Stomach (tissue), 9 donors: ENCODE results near the gene SYT8. TPM values are rescaled to one million over a fixed set of nuclear protein-coding genes. Genes with fewer than 3 reads are reported as not detected.

ENCODE experiments used
- DNase-seq, 2 donors: peaks; one replicate each; pipeline versions ENCODE4 v3.0.0 to v3.0.0-alpha.2; 2013 to 2019
- H3K27ac ChIP-seq, 5 donors: fragments of 200-600 bp in 4 of 5; sonication (generic) in 4 of 5; one replicate each; pipeline ENCODE4 v1.5.1; 2013 to 2019; ENCODE audit warnings: mild to moderate bottlenecking in 1 of 5, moderate library complexity in 1 of 5
- H3K27me3 ChIP-seq, 3 donors: fragments of 200-600 bp; sonication (generic); one replicate each; pipeline ENCODE4 v1.5.1; 2017 to 2019; ENCODE audit warnings: mixed run types in 1 of 3
- H3K36me3 ChIP-seq, 4 donors: fragments of 200-600 bp; sonication (generic); 1 replicate in 3 of 4; 2 replicates in 1 of 4; pipeline ENCODE4 v1.5.1; 2016 to 2019
- H3K4me1 ChIP-seq, 4 donors: fragments of 200-600 bp; sonication (generic); one replicate each; pipeline ENCODE4 v1.5.1; 2016 to 2019
- H3K4me3 ChIP-seq, 4 donors: fragments of 200-600 bp; sonication (generic) in 3 of 4; one replicate each; pipeline ENCODE4 v1.5.1; 2016 to 2019; ENCODE audit warnings: mild to moderate bottlenecking in 1 of 4
- H3K9me3 ChIP-seq, 4 donors: fragments of 200-600 bp; sonication (generic); one replicate each; pipeline ENCODE4 v1.5.1; 2016 to 2019
- CTCF ChIP-seq, 7 experiments: fragments of 450-650 bp in 4 of 7; fragments of 200-600 bp in 3 of 7; sonication (generic) in 3 of 7; IDR thresholded peaks; one replicate each; pipeline ENCODE4 v1.5.1; 2016 to 2019; ENCODE audit warnings: antibody characterized with exemption in 7 of 7, control low read depth in 2 of 7, mild to moderate bottlenecking in 1 of 7
- EP300 ChIP-seq: sonication (generic); formaldehyde crosslinking; IDR thresholded peaks from one replicate; pipeline ENCODE4 v1.6.1; 2017; ENCODE audit warnings: antibody characterized with exemption
- POLR2A ChIP-seq, 4 donors: fragments of 450-650 bp; IDR thresholded peaks; one replicate each; pipeline ENCODE4 v1.6.1; 2016; ENCODE audit warnings: antibody characterized with exemption in 4 of 4, control low read depth in 2 of 4, mild to moderate bottlenecking in 1 of 4, moderate library complexity in 1 of 4
- POLR2AphosphoS5 ChIP-seq, 3 donors: sonication (generic); formaldehyde crosslinking; IDR thresholded peaks; one replicate each; pipeline ENCODE4 v1.6.1; 2016; ENCODE audit warnings: antibody characterized with exemption in 3 of 3
- WGBS, 5 donors: extraction: QIAGEN DNeasy Blood & Tissue Kit in 3 of 5; methylation state at CpG; one replicate each; pipeline versions ENCODE4 v1.1.5 to v1.1.7; 2013 to 2018; 5-methylcytosine and 5-hydroxymethylcytosine counted together
- intact Hi-C: fragments of 100-400 bp; cut with DNase I; formaldehyde crosslinking; loops from one replicate; pipeline ENCODE4 v1.15.1; 2023; ENCODE audit warnings: low total_unique reads
- polyA plus RNA-seq, 3 donors: library from polyadenylated mRNA; stranded (reverse); fragments of 200-250 nt; gene quantifications; one replicate each; pipeline ENCODE4 v1.2.3, GENCODE V29; 2013
- total RNA-seq, 5 donors: library from RNA; depleted of rRNA; stranded (reverse); fragments of >200 nt; gene quantifications; one replicate each; pipeline versions ENCODE4 v1.1.0 to v1.2.3, GENCODE V29; 2014 to 2016
- donor health status: healthy with polysubstance abuse.
- donor health status: Bipolar disorder and iron deficiency.
- donor health status: healthy.

Gene SYT8
- total and polyA plus RNA-seq, 8 donors, result 0.72 to 77.3 (median 2.7) TPM

- Histone ChIP-seq H3K36me3 (no peaks in the 10 kb centered on the region), H3K27ac (no peak overlapping the region), H3K9me3 (no peaks in the 10 kb centered on the region), H3K4me3 (no peak overlapping the region), H3K27me3 (no peaks in the 10 kb centered on the region), H3K4me1 (peaks cover 0 to 54% (median 14%) of the 10 kb centered on the region in 4 donors)
- DNase-seq, result peak in 1 of 2 donors; percentile 78
- TF ChIP-seq EP300, result no peak
- TF ChIP-seq CTCF (IDR thresholded peaks at IDR 0.05), result no peak
- no peak for TF ChIP-seq POLR2A (IDR thresholded peaks at IDR 0.05)
- TF ChIP-seq POLR2AphosphoS5 (IDR thresholded peaks at IDR 0.05), result no peak
- 74 to 97% (median 80%) methylated on average over 9 to 29 of the region's 29 CpGs for WGBS, 5 donors
- intact Hi-C loops, result no loop called here
These were observed 7.6 kb downstream of the SYT8 start for GRCh38 chr11:1842149-1843097.

GRCh38 chr11:1843098-1843473 is 8.3 kb downstream of the SYT8 start:
- Histone ChIP-seq H3K36me3 (no peaks in the 10 kb centered on the region), H3K27me3 (no peaks in the 10 kb centered on the region), H3K4me1 (peaks cover 0 to 48% (median 7%) of the 10 kb centered on the region in 4 donors), H3K27ac (no peak overlapping the region), H3K9me3 (no peaks in the 10 kb centered on the region), H3K4me3 (no peak overlapping the region)
- no peak for DNase-seq
- no peak for TF ChIP-seq POLR2A (IDR thresholded peaks at IDR 0.05)
- no peak for TF ChIP-seq CTCF (IDR thresholded peaks at IDR 0.05)
- TF ChIP-seq EP300, result no peak
- no peak for TF ChIP-seq POLR2AphosphoS5 (IDR thresholded peaks at IDR 0.05)
- WGBS, 5 donors, result 71 to 87% (median 77%) methylated on average over 10 to 11 of the region's 11 CpGs
- intact Hi-C loops, result no loop called here

- TF ChIP-seq POLR2AphosphoS5 (IDR thresholded peaks at IDR 0.05) (no peak), POLR2A (IDR thresholded peaks at IDR 0.05) (no peak), CTCF (IDR thresholded peaks at IDR 0.05) (no peak), EP300 (no peak)
- Histone ChIP-seq H3K36me3 (no peaks in the 10 kb centered on the region), H3K27ac (peak overlapping the region; percentile 14 to 62 (median 52)), H3K4me3 (no peak overlapping the region), H3K9me3 (no peaks in the 10 kb centered on the region), H3K27me3 (no peaks in the 10 kb centered on the region), H3K4me1 (peaks cover 0 to 47% (median 6%) of the 10 kb centered on the region in 4 donors)
- intact Hi-C loops, result no loop called here
- 72 to 89% (median 87%) methylated on average over 3 to 8 of the region's 8 CpGs for WGBS, 5 donors
- no peak for DNase-seq
These were observed 9.0 kb downstream of the SYT8 start for GRCh38 chr11:1843796-1844195.

GRCh38 chr11:1844221-1845094 is 9.7 kb downstream of the SYT8 start:
- H3K9me3 ChIP-seq, result no peaks in the 10 kb centered on the region
- H3K4me3 ChIP-seq, result peak overlapping the region in 2 of 4 donors; percentile 5 to 9
- peaks cover 0 to 43% (median 6%) of the 10 kb centered on the region in 4 donors for H3K4me1 ChIP-seq
- intact Hi-C loops, result no loop called here
- 35 to 51% (median 42%) methylated on average over 16 to 23 of the region's 23 CpGs for WGBS, 5 donors
- no peaks in the 10 kb centered on the region for H3K27me3 ChIP-seq
- TF ChIP-seq POLR2AphosphoS5 (IDR thresholded peaks at IDR 0.05) (no peak), EP300 (no peak)
- peak in 1 of 2 donors; percentile 69 for DNase-seq
- H3K27ac ChIP-seq, result peak overlapping the region; percentile 14 to 62 (median 52)
- no peaks in the 10 kb centered on the region for H3K36me3 ChIP-seq
